Left lung (tissue), 10 donors: ENCODE results near the gene MAPRE3. TPM values are rescaled to one million over a fixed set of nuclear protein-coding genes. Genes with fewer than 3 reads are reported as not detected.

Experiments
- ATAC-seq: fragments of 200-7000 bp; cut with Tn5 transposase; one replicate; pipeline ENCODE4 v1.9.1; 2020; ENCODE audit warnings: moderate library complexity
- DNase-seq, 4 donors: peaks; one replicate each; pipeline ENCODE4 v3.0.0-alpha.2; 2013 to 2020
- H3K27ac ChIP-seq, 2 donors: fragments of 200-600 bp; sonication (generic) in 1 of 2; one replicate each; pipeline versions ENCODE4 v1.5.0 to v1.8.0; 2020 to 2021
- H3K27me3 ChIP-seq, 2 donors: fragments of 200-600 bp; sonication (generic) in 1 of 2; one replicate each; pipeline versions ENCODE4 v1.5.0 to v1.8.0; 2020 to 2021
- H3K36me3 ChIP-seq, 2 donors: fragments of 200-600 bp; sonication (generic) in 1 of 2; one replicate each; pipeline versions ENCODE4 v1.5.0 to v1.8.0; 2020 to 2021
- H3K4me1 ChIP-seq, 2 donors: fragments of 200-600 bp; one replicate each; pipeline ENCODE4 v1.8.0; 2021
- H3K4me3 ChIP-seq, 2 donors: fragments of 200-600 bp; sonication (generic) in 1 of 2; one replicate each; pipeline versions ENCODE4 v1.5.0 to v1.8.0; 2020 to 2021; ENCODE audit warnings: mild to moderate bottlenecking in 1 of 2
- H3K9me3 ChIP-seq, 2 donors: fragments of 200-600 bp; sonication (generic) in 1 of 2; one replicate each; pipeline versions ENCODE4 v1.5.0 to v1.8.0; 2020 to 2021
- intact Hi-C, 2 donors: fragments of 100-400 bp; cut with DNase I; formaldehyde crosslinking; loops; one replicate each; pipeline versions ENCODE4 v1.11.2 to v1.14.2; 2022
- polyA plus RNA-seq, 6 donors: library from polyadenylated mRNA; unstranded; fragments of 120-200 nt; gene quantifications; one replicate each; pipeline ENCODE4 v1.2.1, GENCODE V29; 2013; ENCODE audit not compliant: insufficient read length in 6 of 6
- total RNA-seq, 2 donors: library from RNA; stranded (reverse); fragmentation: NEBNext Ultra II Directional; extraction: Animal tissue kit (Norgen Biotek cat#: 25700); gene quantifications; one replicate each; pipeline ENCODE4 v1.2.1, GENCODE V29; 2021
- TF ChIP-seq, protein P1 (sequence below), 2 donors: fragments of 200-600 bp; sonication (generic) in 1 of 2; IDR thresholded peaks; one replicate each; pipeline versions ENCODE4 v1.5.0 to v1.8.0; 2021; ENCODE audit warnings: antibody characterized with exemption in 2 of 2
- donor health status: DM: no; HTN: yes; CAD: no.
- donor health status: DM: no; HTN: no; CAD: no.

Gene MAPRE3
- total and polyA plus RNA-seq, 8 donors: 7.1 to 23.5 (median 9.9) TPM

DNA sequence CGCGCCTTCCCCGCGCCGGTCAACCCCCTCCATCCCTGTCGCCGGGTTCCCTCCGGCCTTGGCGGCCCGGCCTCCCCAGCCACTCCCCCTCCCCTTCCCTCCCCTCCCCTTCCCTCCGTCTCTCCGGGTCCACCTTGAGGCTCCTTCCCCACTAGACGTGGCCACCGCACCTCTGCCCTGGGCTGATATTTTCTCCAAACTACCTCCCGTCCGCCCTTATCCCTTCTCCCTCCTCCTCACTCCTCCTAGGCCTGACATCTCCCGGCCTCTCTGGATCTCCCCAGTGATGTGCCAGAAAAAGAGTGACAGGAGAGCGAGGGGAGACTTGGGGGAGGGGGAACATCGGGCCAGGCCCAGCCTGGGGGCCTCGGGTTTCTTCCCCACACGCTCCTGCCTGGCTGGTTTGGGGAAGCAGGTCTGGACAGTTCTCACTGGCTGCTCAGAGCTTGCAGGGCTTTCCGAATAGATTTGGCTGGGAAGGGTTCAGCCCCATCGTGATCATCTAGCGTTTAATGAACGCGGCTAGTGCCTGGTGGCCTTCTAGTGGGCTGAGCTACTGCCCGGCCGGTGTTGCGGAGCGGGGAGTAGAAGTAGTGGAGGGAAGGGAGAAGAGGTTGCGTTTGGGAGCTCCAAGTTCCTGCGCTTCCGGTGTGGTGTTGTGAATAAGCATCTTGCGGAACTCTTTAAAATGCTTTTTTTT, 641 bp downstream of the MAPRE3 start:
- no peak for DNase-seq
- H3K4me3 ChIP-seq: peak overlapping the region; percentile 83
- no peaks in the 10 kb centered on the region for H3K9me3 ChIP-seq
- H3K27me3 ChIP-seq: peaks cover 0 to 5% of the 10 kb centered on the region in 2 donors
- TF ChIP-seq, protein P1, sequence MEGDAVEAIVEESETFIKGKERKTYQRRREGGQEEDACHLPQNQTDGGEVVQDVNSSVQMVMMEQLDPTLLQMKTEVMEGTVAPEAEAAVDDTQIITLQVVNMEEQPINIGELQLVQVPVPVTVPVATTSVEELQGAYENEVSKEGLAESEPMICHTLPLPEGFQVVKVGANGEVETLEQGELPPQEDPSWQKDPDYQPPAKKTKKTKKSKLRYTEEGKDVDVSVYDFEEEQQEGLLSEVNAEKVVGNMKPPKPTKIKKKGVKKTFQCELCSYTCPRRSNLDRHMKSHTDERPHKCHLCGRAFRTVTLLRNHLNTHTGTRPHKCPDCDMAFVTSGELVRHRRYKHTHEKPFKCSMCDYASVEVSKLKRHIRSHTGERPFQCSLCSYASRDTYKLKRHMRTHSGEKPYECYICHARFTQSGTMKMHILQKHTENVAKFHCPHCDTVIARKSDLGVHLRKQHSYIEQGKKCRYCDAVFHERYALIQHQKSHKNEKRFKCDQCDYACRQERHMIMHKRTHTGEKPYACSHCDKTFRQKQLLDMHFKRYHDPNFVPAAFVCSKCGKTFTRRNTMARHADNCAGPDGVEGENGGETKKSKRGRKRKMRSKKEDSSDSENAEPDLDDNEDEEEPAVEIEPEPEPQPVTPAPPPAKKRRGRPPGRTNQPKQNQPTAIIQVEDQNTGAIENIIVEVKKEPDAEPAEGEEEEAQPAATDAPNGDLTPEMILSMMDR (IDR thresholded peaks at IDR 0.05): no peak
- H3K4me1 ChIP-seq: peaks cover 0 to 23% of the 10 kb centered on the region in 2 donors
- intact Hi-C loops: no loop called here
- H3K36me3 ChIP-seq: no peaks in the 10 kb centered on the region
- peak overlapping the region in 1 of 2 donors; percentile 61 for H3K27ac ChIP-seq
- peak; percentile 39 for ATAC-seq

- intact Hi-C loops: no loop called here
- Histone ChIP-seq H3K4me3 (peak overlapping the region in 1 of 2 donors; percentile 83), H3K27me3 (peaks cover 0 to 5% of the 10 kb centered on the region in 2 donors), H3K27ac (no peak overlapping the region), H3K9me3 (no peaks in the 10 kb centered on the region), H3K36me3 (no peaks in the 10 kb centered on the region), H3K4me1 (peaks cover 0 to 23% of the 10 kb centered on the region in 2 donors)
- DNase-seq (no peak), ATAC-seq (no peak)
- TF ChIP-seq, protein P1 (IDR thresholded peaks at IDR 0.05): no peak
These were observed 1.7 kb downstream of the MAPRE3 start for GRCh38 chr2:26971911-26972786.

GRCh38 chr2:26974352-26974751, 3.9 kb downstream of the MAPRE3 start:
- Histone ChIP-seq H3K4me3 (no peak overlapping the region), H3K27me3 (peaks cover 0 to 5% of the 10 kb centered on the region in 2 donors), H3K9me3 (no peaks in the 10 kb centered on the region), H3K36me3 (no peaks in the 10 kb centered on the region), H3K27ac (no peak overlapping the region), H3K4me1 (peaks cover 0 to 23% of the 10 kb centered on the region in 2 donors)
- ATAC-seq: no peak
- no peak for DNase-seq
- TF ChIP-seq, protein P1 (IDR thresholded peaks at IDR 0.05): no peak
- intact Hi-C loops: no loop called here

DNA sequence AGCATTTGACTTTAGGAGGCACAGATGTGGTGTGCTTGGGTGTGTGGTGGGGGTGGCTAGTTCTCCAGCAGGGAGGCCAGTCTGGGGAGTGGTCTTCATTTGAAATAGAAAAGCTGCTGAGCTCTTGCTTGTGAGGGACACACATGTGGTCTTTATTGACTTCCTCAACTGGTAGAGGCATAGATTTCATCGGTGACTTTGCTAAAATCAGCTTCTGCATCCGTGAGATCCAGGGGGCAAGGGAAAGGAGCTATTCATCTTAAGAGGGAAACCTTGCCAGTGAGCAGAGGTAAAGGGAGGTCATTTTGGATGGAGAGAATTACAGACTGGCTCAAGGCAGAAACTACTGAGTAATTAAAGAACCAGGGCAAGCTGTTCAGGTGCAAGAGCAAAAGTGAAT, 4.7 kb downstream of the MAPRE3 start:
- H3K27me3 ChIP-seq: peaks cover 0 to under 1% of the 10 kb centered on the region in 2 donors
- no peaks in the 10 kb centered on the region for H3K9me3 ChIP-seq
- no peak overlapping the region for H3K4me3 ChIP-seq
- intact Hi-C loops: no loop called here
- TF ChIP-seq, protein P1 (IDR thresholded peaks at IDR 0.05): no peak
- ATAC-seq: no peak
- no peak overlapping the region for H3K27ac ChIP-seq
- DNase-seq: no peak
- peaks cover 4 to 17% of the 10 kb centered on the region in 2 donors for H3K4me1 ChIP-seq
- no peaks in the 10 kb centered on the region for H3K36me3 ChIP-seq

DNA sequence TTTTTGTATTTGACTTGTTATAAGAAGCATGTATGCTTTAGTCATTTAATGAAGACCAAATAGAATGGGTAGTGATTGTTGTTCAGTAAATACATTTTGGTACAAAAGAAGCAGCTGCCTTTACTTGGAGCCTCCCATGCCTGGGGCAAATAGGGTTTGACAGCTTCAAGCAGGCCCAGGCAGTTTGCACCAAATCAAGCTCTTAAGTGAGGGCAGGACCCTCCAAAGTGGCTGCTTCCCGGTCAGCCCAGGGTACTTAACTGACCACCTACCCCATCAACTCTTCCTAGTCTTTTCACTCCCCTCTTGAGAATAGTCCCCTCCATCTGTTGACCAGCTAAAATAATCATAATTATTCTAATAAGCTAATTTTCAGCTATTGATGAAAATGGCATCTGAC, 5.2 kb downstream of the MAPRE3 start:
- no peaks in the 10 kb centered on the region for H3K36me3 ChIP-seq
- no peaks in the 10 kb centered on the region for H3K9me3 ChIP-seq
- DNase-seq (no peak), ATAC-seq (no peak)
- H3K27ac ChIP-seq: no peak overlapping the region
- no peak overlapping the region for H3K4me3 ChIP-seq
- intact Hi-C loops: no loop called here
- TF ChIP-seq, protein P1 (IDR thresholded peaks at IDR 0.05): no peak
- H3K27me3 ChIP-seq: no peaks in the 10 kb centered on the region
- peaks cover 4 to 16% of the 10 kb centered on the region in 2 donors for H3K4me1 ChIP-seq
